Prostate gland (tissue), 2 donors: ENCODE results near the gene C11orf21. TPM values are rescaled to one million over a fixed set of nuclear protein-coding genes. Genes with fewer than 3 reads are reported as not detected.
A peak's percentile ranks its signal among the peaks of the same experiment; 100 is the strongest.

Experiments used
- DNase-seq: peaks from one replicate; pipeline ENCODE4 v3.0.0-alpha.2; 2019; ENCODE audit warnings: low spot score
- H3K27ac ChIP-seq, 2 donors: fragments of 200-600 bp; sonication (generic); 2 replicates each; pipeline ENCODE4 v1.5.1; 2017 to 2019
- H3K27me3 ChIP-seq: fragments of 200-600 bp; sonication (generic); replicated peaks from 2 replicates; pipeline ENCODE4 v1.5.1; 2019; ENCODE audit not compliant: insufficient read depth
- H3K36me3 ChIP-seq, 2 donors: fragments of 200-600 bp; sonication (generic); 1 replicate in 1 of 2; 2 replicates in 1 of 2; pipeline versions ENCODE4 v1.5.1 to v1.8.1; 2017 to 2019
- H3K4me1 ChIP-seq: fragments of 200-600 bp; sonication (generic); replicated peaks from 2 replicates; pipeline ENCODE4 v1.5.1; 2019
- H3K4me3 ChIP-seq, 2 donors: fragments of 200-600 bp; sonication (generic); 2 replicates each; pipeline ENCODE4 v1.5.1; 2017 to 2019
- H3K9me3 ChIP-seq: fragments of 200-600 bp; sonication (generic); 2 replicates; pipeline ENCODE4 v1.5.1; 2017
- POLR2A ChIP-seq: fragments of 450-650 bp; IDR thresholded peaks from one replicate; pipeline ENCODE4 v1.6.1; 2016; ENCODE audit warnings: antibody characterized with exemption, mild to moderate bottlenecking
- POLR2AphosphoS5 ChIP-seq: sonication (generic); formaldehyde crosslinking; IDR thresholded peaks from one replicate; pipeline ENCODE4 v1.6.1; 2017; ENCODE audit warnings: antibody characterized with exemption
- WGBS: methylation state at CpG from one replicate; pipeline ENCODE4 v1.1.5; 2018; 5-methylcytosine and 5-hydroxymethylcytosine counted together
- intact Hi-C: fragments of 100-400 bp; cut with DNase I; formaldehyde crosslinking; loops from one replicate; pipeline ENCODE4 v1.14.2; 2022
- total RNA-seq, 2 donors: library from RNA; depleted of rRNA; stranded (reverse); fragments of >200 nt; gene quantifications; one replicate each; pipeline ENCODE4 v1.1.0, GENCODE V29; 2016
- TF ChIP-seq, protein P1 (sequence below), 4 experiments: fragments of 200-600 bp in 2 of 4; fragments of 450-650 bp in 2 of 4; sonication (generic) in 2 of 4; IDR thresholded peaks; 1 replicate in 3 of 4; 2 replicates in 1 of 4; pipeline ENCODE4 v1.5.1; 2016 to 2019; ENCODE audit warnings: antibody characterized with exemption in 4 of 4, mild to moderate bottlenecking in 2 of 4, moderate library complexity in 2 of 4

The C11orf21 gene
- total RNA-seq, 2 donors from 2014 or later = 0.85 TPM; not detected in 1

DNA sequence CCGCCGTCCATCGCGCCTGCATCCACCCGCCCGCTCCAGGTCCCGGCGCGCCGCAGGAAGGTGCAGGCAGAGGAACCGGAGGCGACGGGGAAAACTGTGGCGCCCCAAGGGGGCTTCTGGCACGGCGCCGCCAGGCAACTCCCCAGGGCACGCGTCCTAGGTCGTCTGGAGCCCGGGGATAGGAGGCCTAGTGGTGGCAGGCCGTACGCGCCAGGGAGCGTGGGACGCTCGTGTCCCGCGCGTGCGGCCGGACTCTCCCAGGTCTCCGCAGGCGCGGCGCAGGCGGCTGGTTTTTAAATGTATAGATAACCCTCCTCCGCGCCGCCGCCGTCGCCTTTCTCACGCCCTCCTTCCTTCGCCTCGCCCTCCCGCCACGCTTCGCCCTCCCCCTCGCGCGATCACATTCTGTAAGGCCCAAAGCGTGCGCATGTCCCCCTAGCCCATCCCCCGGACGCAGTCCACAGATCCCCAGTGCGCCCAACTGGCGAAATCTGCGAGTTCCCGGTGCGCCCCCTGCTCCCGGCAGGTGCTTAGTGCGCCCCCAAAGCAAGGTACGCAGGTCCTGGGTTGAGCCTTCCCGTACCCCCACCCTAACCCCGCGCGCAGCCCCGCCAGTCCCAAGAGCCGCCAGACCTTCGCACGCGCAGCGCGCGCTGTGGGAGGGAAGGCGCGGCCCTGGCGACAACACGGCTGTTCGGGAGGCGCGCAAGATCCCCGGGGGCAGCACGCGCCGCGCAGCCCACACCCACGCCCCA lies 31.2 kb downstream of the C11orf21 start, which contains the start of gene ASCL2:
Gene ASCL2 (minus strand): TSS at position 267 of the 755 bp plus-strand sequence. CDS start 256 bp downstream, at position 11.
- DNase-seq = no peak
- WGBS = 2% methylated on average over 65 of the region's 89 CpGs
- peak within 1 kb of the TSS; percentile 40 to 55 for H3K4me3 ChIP-seq
- peak within 1 kb of the TSS; percentile 75 to 77 for H3K27ac ChIP-seq
- H3K4me1 ChIP-seq = peaks cover 11% of the 10 kb centered on the region
- H3K36me3 ChIP-seq = no peaks in the 10 kb centered on the region
- peak; percentile 12 for TF ChIP-seq POLR2A
- TF ChIP-seq, protein P1, sequence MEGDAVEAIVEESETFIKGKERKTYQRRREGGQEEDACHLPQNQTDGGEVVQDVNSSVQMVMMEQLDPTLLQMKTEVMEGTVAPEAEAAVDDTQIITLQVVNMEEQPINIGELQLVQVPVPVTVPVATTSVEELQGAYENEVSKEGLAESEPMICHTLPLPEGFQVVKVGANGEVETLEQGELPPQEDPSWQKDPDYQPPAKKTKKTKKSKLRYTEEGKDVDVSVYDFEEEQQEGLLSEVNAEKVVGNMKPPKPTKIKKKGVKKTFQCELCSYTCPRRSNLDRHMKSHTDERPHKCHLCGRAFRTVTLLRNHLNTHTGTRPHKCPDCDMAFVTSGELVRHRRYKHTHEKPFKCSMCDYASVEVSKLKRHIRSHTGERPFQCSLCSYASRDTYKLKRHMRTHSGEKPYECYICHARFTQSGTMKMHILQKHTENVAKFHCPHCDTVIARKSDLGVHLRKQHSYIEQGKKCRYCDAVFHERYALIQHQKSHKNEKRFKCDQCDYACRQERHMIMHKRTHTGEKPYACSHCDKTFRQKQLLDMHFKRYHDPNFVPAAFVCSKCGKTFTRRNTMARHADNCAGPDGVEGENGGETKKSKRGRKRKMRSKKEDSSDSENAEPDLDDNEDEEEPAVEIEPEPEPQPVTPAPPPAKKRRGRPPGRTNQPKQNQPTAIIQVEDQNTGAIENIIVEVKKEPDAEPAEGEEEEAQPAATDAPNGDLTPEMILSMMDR (IDR thresholded peaks at IDR 0.05) = no peak
- H3K9me3 ChIP-seq = no peaks in the 10 kb centered on the region
- intact Hi-C loops = no loop called here
- H3K27me3 ChIP-seq = no peaks in the 10 kb centered on the region

DNA sequence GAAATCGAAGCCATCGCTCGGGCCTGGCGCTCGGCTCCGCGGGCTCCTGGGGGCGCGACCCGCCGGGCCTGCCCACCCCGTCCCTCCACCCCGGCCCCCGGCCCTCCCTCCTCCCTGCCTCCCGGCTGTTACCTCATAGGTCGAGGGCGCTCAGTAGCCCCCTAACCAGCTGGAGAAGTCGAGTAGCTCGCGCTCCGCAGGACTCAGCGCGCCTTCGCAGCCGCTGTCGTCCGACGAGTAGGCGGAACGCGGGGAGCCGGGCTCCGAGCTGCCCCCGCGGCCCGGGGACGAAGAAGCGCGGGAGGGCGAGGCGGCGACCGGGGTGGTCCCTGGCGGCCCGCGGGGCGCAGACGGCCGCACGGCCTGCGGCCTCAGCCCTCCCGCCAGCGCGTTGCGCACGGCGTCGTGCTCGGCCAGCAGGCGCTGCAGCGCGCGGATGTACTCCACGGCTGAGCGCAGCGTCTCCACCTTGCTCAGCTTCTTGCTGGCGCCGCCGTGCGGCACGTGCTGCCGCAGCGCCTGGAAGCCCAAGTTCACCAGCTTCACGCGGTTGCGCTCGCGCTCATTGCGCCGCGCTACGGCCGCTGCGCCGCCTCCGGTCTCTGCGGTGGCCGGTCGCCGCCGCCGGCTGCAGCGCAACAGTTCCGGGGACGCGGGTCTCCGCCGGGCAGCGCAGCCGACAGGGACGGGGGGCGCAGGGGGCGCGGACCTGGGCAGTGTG lies 32.0 kb downstream of the C11orf21 start:
- H3K4me3 ChIP-seq = peak overlapping the region; percentile 40 to 55
- H3K36me3 ChIP-seq = no peaks in the 10 kb centered on the region
- peaks cover 11% of the 10 kb centered on the region for H3K4me1 ChIP-seq
- TF ChIP-seq POLR2A = no peak
- peak; percentile 29 for TF ChIP-seq POLR2AphosphoS5
- TF ChIP-seq, protein P1 (IDR thresholded peaks at IDR 0.05) = peak in 3 of 4 experiments; percentile 39 to 68 (median 63)
- intact Hi-C loops = no loop called here
- no peaks in the 10 kb centered on the region for H3K27me3 ChIP-seq
- peak; percentile 75 for DNase-seq
- peak overlapping the region; percentile 75 to 77 for H3K27ac ChIP-seq
- WGBS = under 1% methylated on average over 55 of the region's 104 CpGs
- H3K9me3 ChIP-seq = no peaks in the 10 kb centered on the region

DNA sequence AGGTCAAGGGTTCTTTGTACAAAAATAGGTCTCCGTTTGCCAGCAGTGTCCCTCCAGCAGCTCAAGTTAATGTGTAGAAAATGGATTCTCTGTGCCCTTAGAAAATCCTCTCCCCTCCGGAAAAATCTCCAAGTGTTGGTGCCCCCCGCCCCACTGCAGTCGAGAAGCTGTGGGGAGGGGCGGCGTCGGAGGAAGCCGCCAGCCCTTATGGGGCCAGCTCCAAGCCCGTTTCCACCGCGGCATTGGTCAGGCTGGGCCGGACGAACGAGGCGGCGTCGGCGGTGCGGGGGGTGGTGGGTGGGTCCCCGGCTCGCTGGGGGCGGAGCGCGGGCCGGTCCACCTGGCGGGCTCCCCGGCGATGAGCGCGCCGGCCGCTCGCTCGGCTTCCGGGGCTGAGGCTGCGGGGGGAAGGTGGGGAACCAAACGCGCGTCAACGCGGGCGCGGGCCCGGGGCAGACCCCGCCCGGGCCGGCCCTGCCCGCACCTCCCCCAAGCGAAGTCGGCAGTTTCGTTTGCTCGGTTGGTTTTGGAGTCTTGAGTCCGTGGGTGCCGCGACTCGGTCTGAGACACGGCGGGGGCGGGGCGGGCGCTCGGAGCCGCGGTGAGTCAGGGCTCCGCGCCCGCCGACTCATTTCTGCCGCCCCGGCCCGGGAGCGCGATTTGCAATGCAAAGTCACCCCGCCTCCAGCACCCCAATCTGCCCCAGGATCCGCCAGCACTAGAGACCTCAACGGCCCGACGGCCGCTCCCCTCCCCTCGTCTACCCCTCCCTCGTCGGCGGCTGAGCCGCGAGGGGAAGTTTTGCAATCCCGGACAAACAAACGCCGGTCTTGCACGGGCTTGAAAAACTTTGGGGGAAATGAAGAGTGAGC lies 32.8 kb downstream of the C11orf21 start:
- Histone ChIP-seq H3K36me3 (no peaks in the 10 kb centered on the region), H3K27ac (peak overlapping the region; percentile 75 to 77), H3K4me1 (peaks cover 11% of the 10 kb centered on the region), H3K4me3 (peak overlapping the region; percentile 40 to 55), H3K9me3 (no peaks in the 10 kb centered on the region), H3K27me3 (no peaks in the 10 kb centered on the region)
- peak; percentile 72 for DNase-seq
- WGBS = 2% methylated on average over 63 of the region's 89 CpGs
- TF ChIP-seq POLR2AphosphoS5 (peak; percentile 36), POLR2A (peak; percentile 42)
- TF ChIP-seq, protein P1 (IDR thresholded peaks at IDR 0.05) = no peak
- intact Hi-C loops = no loop called here

DNA sequence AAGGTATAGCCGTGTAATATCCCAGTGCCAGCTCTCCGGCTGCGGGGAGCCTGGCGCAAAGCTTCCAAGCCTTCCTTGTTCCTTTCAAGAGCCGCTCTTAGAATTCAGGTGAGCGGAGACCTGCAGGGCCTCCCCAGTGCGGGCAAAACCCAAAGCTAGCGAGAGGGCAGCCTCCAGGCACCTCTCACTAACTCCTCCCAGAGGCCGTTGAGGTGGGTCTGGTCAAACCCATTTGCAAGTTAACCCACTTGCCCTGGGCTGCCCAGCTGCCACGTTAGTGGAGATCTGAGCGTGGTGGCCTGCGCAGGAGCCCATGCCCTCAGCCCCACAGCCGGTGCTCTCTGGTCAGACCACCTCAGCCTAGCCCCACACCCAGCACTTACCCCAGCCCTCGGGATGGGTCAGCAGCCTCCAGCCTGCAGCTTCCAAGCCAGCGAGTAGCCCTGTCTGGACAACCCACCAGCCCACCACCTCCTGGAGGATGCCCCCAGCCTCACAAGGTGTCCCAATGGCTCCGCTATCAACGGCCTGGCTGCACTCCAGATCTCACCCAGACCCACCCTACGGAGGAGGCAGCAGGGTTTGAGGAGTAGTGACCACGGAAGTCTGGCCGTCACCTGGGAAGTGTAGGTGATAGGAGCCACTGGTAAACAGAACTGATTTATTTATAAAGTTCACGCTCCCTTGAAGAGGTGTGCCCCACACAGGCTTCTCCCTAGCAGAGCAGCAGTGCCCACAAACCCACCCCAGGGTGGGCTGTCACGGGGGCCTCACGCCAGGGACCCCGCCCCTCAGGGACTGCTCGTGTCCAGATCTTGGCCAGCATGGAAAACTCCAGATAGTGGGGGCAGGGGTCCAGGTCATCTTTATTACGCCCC lies 33.6 kb downstream of the C11orf21 start:
- intact Hi-C loops = no loop called here
- H3K9me3 ChIP-seq = no peaks in the 10 kb centered on the region
- H3K36me3 ChIP-seq = no peaks in the 10 kb centered on the region
- peak; percentile 6 for DNase-seq
- peaks cover 11% of the 10 kb centered on the region for H3K4me1 ChIP-seq
- TF ChIP-seq, protein P1 (IDR thresholded peaks at IDR 0.05) = no peak
- no peak for TF ChIP-seq POLR2AphosphoS5
- TF ChIP-seq POLR2A = no peak
- no peaks in the 10 kb centered on the region for H3K27me3 ChIP-seq
- 82% methylated on average over 24 of the region's 26 CpGs for WGBS
- H3K4me3 ChIP-seq = peak overlapping the region in 1 of 2 donors; percentile 55
- H3K27ac ChIP-seq = peak overlapping the region; percentile 75 to 77
